ENCODE results near the gene ALX4.

The ALX4 gene

DNA sequence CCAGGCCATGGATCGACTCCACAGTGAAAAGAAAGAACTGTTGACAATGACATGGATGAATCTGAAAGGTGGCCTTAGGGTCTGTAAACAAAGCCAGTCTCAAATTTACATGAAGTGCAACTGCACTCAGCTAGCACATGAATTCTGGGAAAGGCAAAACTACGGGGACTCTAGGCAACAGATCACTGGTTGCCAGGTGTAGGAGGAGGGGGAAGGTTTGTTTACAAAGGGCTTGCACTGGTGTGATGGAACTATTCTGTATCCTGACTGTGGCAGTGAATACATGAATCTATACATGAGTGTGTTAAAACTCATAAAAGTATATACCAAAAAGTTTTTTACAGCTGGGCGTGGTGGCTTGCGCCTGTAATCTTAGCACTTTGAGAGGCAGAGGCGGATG lies 27.3 kb downstream of the ALX4 start:
- no peak overlapping the region for H3K4me3 ChIP-seq (ENCODE audit: low read depth, low read length)
- TF ChIP-seq CTCF (IDR thresholded peaks at IDR 0.05; ENCODE audit: borderline replicate concordance, insufficient read depth, low read depth, low read length) = no peak

DNA sequence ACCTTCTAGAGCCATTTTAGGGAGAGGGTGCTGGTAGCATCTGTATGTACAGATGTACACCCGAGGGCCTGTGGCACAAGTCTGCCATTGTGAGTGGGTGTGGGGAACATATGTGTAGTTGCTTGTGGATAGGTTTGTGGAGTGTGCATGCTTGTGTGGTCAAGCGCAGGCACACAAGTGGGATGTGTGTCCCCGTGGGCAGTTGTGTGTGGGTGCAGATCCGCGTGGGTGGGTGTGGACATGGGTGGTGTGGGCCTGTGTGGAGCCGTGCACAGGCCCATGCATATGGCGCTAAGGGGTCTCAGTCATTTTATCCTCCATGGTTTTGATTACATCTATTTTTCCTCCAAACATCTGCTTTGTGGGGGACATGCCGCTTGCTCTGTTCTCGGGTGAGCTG lies 28.8 kb downstream of the ALX4 start:
- no peak for TF ChIP-seq CTCF (IDR thresholded peaks at IDR 0.05; ENCODE audit: borderline replicate concordance, insufficient read depth, low read depth, low read length)
- H3K4me3 ChIP-seq (ENCODE audit: low read depth, low read length) = no peak overlapping the region

GRCh38 chr11:44280257-44280656 lies 29.7 kb downstream of the ALX4 start:
- no peak for TF ChIP-seq CTCF (IDR thresholded peaks at IDR 0.05; ENCODE audit: borderline replicate concordance, insufficient read depth, low read depth, low read length)
- no peak overlapping the region for H3K4me3 ChIP-seq (ENCODE audit: low read depth, low read length)

DNA sequence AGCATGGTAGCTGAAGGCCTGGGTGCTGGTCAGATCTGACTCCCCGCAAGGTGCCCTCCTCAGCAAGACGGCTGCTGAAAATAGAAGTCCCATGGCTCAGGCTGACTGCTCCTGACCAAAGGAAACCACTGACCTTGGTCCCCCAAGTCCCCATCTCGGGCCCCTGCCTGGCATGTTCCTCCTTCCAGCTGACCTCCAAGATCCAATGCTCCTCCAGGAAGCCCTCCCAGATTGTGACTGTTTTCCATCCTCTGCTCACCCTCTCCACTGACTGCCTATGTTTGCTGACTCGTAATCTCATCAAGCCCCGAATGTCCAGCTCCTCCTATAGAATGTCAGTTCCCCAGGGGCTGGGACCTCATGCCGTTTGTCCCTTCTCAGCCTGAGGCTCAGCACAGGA lies 30.5 kb downstream of the ALX4 start:
- H3K4me3 ChIP-seq (ENCODE audit: low read depth, low read length) = no peak overlapping the region
- no peak for TF ChIP-seq CTCF (IDR thresholded peaks at IDR 0.05; ENCODE audit: borderline replicate concordance, insufficient read depth, low read depth, low read length)

- no peak overlapping the region for H3K4me3 ChIP-seq (ENCODE audit: low read depth, low read length)
- no peak for TF ChIP-seq CTCF (IDR thresholded peaks at IDR 0.05; ENCODE audit: borderline replicate concordance, insufficient read depth, low read depth, low read length)
These were observed 32.5 kb downstream of the ALX4 start for GRCh38 chr11:44277196-44278090.

DNA sequence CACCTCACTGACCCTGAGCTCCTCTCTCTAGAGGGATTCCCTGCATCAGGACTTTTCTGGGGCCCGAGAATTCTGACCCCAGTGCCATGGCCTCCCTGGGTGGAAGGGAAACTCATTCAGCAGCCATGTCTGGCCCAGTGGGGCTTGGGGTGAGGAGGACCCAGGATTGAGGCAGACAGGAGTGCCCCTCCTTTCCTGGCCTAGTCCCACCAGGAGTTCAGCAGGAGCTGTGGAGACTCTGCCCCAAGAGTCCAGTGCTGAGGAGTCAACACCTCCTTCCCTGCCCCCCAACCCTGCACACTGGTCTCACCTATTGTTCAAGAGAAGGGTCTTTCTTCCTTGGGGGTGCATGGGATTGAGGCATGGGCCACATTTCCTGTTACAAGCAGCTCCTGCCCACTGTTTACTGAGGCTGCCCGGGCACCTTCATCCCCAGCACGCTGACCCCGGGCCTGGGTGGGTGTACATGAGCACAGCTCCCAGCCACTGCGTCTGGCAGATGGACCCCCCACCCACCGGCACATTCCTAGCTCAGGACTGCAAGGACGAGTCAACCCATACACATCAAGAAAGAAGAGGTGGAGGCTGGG lies 33.9 kb downstream of the ALX4 start:
- no peak overlapping the region for H3K4me3 ChIP-seq (ENCODE audit: low read depth, low read length)
- no peak for TF ChIP-seq CTCF (IDR thresholded peaks at IDR 0.05; ENCODE audit: borderline replicate concordance, insufficient read depth, low read depth, low read length)

DNA sequence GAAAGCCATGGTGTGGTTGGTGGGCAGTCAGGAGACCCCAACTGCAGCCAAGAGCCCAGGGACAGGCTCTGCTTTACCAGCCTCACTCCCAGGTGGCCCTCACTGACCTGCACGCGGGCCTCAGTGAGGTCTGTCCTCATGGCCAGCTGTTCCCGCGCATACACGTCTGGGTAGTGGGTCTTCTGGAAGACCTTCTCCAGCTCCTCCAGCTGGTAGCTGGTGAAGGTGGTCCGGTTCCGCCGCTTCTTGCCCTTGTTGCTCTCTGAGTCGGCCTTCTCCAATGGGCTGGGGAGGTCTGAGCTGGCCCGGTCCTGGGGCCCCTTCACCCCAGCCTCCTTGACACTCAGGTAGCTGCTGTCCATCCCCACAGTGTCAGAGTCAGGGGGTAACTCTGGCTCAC lies 34.7 kb downstream of the ALX4 start:
- TF ChIP-seq CTCF (IDR thresholded peaks at IDR 0.05; ENCODE audit: borderline replicate concordance, insufficient read depth, low read depth, low read length) = no peak
- H3K4me3 ChIP-seq (ENCODE audit: low read depth, low read length) = no peak overlapping the region
